Colonic mucosa (tissue), 4 donors: ENCODE data around the gene SAP130. TPM values are rescaled to one million over a fixed set of nuclear protein-coding genes. Genes with fewer than 3 reads are reported as not detected.

ENCODE experiments used
- DNase-seq: peaks from one replicate; pipeline ENCODE4 v3.0.0-alpha.2; 2020
- H3K27ac ChIP-seq: fragments of 200-600 bp; one replicate; pipeline ENCODE4 v1.8.0; 2021
- H3K27me3 ChIP-seq: fragments of 200-600 bp; one replicate; pipeline ENCODE4 v1.8.0; 2021
- H3K36me3 ChIP-seq: fragments of 200-600 bp; one replicate; pipeline ENCODE4 v1.8.0; 2021
- H3K4me1 ChIP-seq: fragments of 200-600 bp; one replicate; pipeline ENCODE4 v1.8.0; 2021; ENCODE audit warnings: mild to moderate bottlenecking
- H3K4me3 ChIP-seq: fragments of 200-600 bp; one replicate; pipeline ENCODE4 v1.8.0; 2021
- H3K9ac ChIP-seq, 2 donors: one replicate each; pipeline ENCODE4 v1.7.0; 2013; ENCODE audit warnings: control low read depth in 2 of 2, low read depth in 2 of 2, low read length in 2 of 2
- H3K9me3 ChIP-seq: fragments of 200-600 bp; one replicate; pipeline ENCODE4 v1.8.0; 2021
- CTCF ChIP-seq: fragments of 200-600 bp; IDR thresholded peaks from one replicate; pipeline ENCODE4 v1.8.0; 2022; ENCODE audit warnings: antibody characterized with exemption, mild to moderate bottlenecking
- intact Hi-C: fragments of 100-400 bp; cut with DNase I; formaldehyde crosslinking; loops from one replicate; pipeline ENCODE4 v1.14.1; 2022
- total RNA-seq, 2 donors: library from RNA; stranded (reverse); fragmentation: NEBNext Ultra II Directional in 1 of 2; extraction: Animal tissue kit (Norgen Biotek cat#: 25700) in 1 of 2; gene quantifications; one replicate each; pipeline ENCODE4 v1.2.1, GENCODE V29; 2021
- donor health status: healthy.
- donor health status: DM: no; HTN: no; CAD: no.
- donor health status: DM: no; HTN: no; CAD: no.

SAP130 gene
- total RNA-seq, 2 donors from 2014 or later = 24.7 to 30.6 TPM

GRCh38 chr2:128062571-128062970, 34.7 kb upstream of the SAP130 start:
- intact Hi-C loops = loop anchor here (10.0 kb wide), 1 partner anchor 172 kb away; no protein-coding TSS in a partner anchor
- Histone ChIP-seq H3K27ac (no peak overlapping the region), H3K4me3 (no peak overlapping the region), H3K36me3 (no peaks in the 10 kb centered on the region), H3K9ac (no peak overlapping the region), H3K4me1 (no peaks in the 10 kb centered on the region), H3K27me3 (no peaks in the 10 kb centered on the region), H3K9me3 (no peaks in the 10 kb centered on the region)
- TF ChIP-seq CTCF = no peak
- DNase-seq = no peak

- Histone ChIP-seq H3K4me1 (no peaks in the 10 kb centered on the region), H3K4me3 (no peak overlapping the region), H3K9me3 (no peaks in the 10 kb centered on the region), H3K27me3 (no peaks in the 10 kb centered on the region), H3K9ac (no peak overlapping the region), H3K36me3 (no peaks in the 10 kb centered on the region), H3K27ac (no peak overlapping the region)
- no peak for TF ChIP-seq CTCF
- DNase-seq = no peak
- intact Hi-C loops = no loop called here
These were observed 30.3 kb upstream of the SAP130 start for GRCh38 chr2:128058114-128058513.

GRCh38 chr2:128057334-128057733, 29.5 kb upstream of the SAP130 start:
- no peaks in the 10 kb centered on the region for H3K4me1 ChIP-seq
- no peaks in the 10 kb centered on the region for H3K27me3 ChIP-seq
- no peak overlapping the region for H3K9ac ChIP-seq
- H3K27ac ChIP-seq = no peak overlapping the region
- DNase-seq = no peak
- intact Hi-C loops = no loop called here
- no peaks in the 10 kb centered on the region for H3K36me3 ChIP-seq
- no peak overlapping the region for H3K4me3 ChIP-seq
- no peaks in the 10 kb centered on the region for H3K9me3 ChIP-seq
- TF ChIP-seq CTCF = no peak

DNA sequence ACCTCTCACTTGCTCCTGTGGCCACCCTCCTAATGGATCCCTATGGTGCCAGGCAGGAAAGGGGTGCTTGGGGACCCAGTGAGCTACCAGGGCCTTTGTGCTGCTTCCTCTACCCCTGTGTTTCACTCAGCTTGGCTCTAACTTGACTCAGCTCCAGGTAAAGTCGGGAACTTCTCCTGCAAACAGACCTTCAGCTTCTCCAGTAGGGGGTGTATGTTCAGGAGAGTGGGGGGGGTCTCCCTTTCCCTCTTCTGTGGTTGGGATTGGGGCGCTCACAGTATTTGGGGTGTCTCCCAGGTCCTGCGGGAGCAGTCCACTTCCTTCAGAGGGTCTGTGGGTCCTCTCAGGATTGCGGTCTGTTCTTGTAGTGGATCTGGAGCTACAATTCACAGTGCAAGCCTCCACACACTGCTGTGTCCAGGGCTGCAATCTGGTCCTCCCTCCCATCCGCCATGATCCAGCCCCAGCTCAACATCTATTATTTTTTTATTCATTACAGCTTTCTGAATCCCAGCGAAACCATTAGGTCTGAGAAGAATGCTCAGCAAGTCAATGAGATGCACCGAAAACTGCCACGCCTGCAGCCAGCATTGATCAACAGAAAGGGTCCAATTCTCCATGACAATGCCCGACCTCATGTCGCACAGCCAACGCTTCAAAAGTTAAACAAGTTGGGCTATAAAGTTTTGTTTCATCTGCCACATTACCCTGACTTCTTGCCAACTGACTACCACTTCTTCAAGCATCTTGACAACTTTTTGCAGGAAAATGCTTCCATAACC, 26.4 kb upstream of the SAP130 start:
- H3K4me3 ChIP-seq = no peak overlapping the region
- TF ChIP-seq CTCF = no peak

DNA sequence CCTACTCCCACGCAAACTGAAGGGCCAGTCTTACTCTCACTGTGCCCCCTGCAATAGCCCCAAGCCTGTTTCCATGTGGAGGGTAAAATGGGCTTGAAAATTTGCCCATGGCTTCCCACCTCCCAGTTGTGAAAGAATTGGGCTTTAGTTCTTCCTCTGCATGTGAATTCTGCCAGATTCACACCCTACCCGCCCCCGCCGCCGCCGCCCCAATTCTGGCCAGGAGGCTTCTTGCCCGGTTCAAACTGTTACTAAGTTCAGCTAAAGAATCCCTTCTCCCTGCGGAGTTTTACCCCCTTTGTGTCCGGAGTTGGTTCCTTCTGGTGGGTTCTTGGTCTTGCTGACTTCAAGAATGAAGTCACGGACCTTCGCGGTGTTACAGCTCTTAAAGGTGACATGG, 25.5 kb upstream of the SAP130 start:
- Histone ChIP-seq H3K4me3 (no peak overlapping the region), H3K9ac (no peak overlapping the region), H3K27me3 (no peaks in the 10 kb centered on the region), H3K4me1 (no peaks in the 10 kb centered on the region), H3K36me3 (no peaks in the 10 kb centered on the region), H3K9me3 (no peaks in the 10 kb centered on the region), H3K27ac (no peak overlapping the region)
- DNase-seq = no peak
- intact Hi-C loops = no loop called here
- no peak for TF ChIP-seq CTCF

More for the DNA sequence above, 26.4 kb upstream of the SAP130 start:
- H3K4me1 ChIP-seq = no peaks in the 10 kb centered on the region
- no peaks in the 10 kb centered on the region for H3K27me3 ChIP-seq
- DNase-seq = no peak
- H3K9ac ChIP-seq = no peak overlapping the region
- H3K27ac ChIP-seq = no peak overlapping the region
- intact Hi-C loops = no loop called here
- H3K36me3 ChIP-seq = no peaks in the 10 kb centered on the region
- H3K9me3 ChIP-seq = no peaks in the 10 kb centered on the region
